ENCODE measurements around the gene OR2A2. TPM values are rescaled to one million over a fixed set of nuclear protein-coding genes. Genes with fewer than 3 reads are reported as not detected.

Gene OR2A2
- total RNA-seq, 4 donors from 2014 or later = not detected

DNA sequence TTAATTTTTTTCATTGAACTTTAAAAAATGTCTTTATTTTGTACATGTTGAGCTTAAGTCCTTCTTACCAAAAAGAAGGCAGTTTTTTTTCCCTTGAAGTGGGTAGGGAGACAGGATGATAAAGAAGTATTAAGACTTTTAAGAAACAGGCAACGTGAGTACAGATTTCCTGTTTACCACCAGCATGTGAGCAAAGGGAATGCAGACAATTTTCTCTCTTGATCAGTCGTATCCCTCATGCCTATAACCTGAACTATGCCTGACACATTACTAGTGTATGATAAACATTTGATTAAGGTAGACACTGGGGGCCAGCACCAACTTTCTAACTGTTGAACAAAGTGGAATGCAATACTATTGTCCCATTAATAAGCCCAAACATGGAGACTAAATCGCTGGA, 8.8 kb upstream of the OR2A2 start:
- TF ChIP-seq, protein P1, sequence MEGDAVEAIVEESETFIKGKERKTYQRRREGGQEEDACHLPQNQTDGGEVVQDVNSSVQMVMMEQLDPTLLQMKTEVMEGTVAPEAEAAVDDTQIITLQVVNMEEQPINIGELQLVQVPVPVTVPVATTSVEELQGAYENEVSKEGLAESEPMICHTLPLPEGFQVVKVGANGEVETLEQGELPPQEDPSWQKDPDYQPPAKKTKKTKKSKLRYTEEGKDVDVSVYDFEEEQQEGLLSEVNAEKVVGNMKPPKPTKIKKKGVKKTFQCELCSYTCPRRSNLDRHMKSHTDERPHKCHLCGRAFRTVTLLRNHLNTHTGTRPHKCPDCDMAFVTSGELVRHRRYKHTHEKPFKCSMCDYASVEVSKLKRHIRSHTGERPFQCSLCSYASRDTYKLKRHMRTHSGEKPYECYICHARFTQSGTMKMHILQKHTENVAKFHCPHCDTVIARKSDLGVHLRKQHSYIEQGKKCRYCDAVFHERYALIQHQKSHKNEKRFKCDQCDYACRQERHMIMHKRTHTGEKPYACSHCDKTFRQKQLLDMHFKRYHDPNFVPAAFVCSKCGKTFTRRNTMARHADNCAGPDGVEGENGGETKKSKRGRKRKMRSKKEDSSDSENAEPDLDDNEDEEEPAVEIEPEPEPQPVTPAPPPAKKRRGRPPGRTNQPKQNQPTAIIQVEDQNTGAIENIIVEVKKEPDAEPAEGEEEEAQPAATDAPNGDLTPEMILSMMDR (IDR thresholded peaks at IDR 0.05) = no peak
- no peak for TF ChIP-seq POLR2A (IDR thresholded peaks at IDR 0.05)
- no peak for TF ChIP-seq EP300 (IDR thresholded peaks at IDR 0.05)
- Histone ChIP-seq H3K4me3 (no peak overlapping the region), H3K27ac (no peak overlapping the region), H3K4me1 (no peaks in the 10 kb centered on the region), H3K36me3 (no peaks in the 10 kb centered on the region), H3K27me3 (no peaks in the 10 kb centered on the region), H3K9me3 (no peaks in the 10 kb centered on the region)
- no peak for DNase-seq (ENCODE audit: low spot score in 2 of 2)
- 54 to 56% methylated on average over 3 of the region's 3 CpGs for WGBS, 2 donors

DNA sequence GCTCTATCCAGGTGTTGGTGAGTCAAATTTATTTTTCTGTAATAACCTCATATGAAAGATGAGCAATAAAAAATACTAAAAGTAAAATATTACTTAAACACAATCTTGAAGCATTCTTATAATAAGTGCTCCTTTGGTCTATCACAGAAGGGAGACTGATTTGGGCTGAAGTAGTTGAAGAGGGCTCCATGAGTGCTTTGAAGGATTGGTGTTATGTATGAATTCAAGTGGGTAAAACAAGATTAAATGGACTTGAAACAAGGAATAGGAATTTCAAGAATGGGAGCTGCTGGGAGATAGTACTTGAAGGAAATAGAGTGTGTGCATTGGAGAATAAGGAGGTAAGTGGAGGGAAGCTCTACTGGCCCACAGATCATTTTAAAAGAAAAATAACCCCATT, 7.3 kb upstream of the OR2A2 start:
- H3K4me3 ChIP-seq = no peak overlapping the region
- TF ChIP-seq POLR2A (IDR thresholded peaks at IDR 0.05) = no peak
- TF ChIP-seq, protein P1 (IDR thresholded peaks at IDR 0.05) = no peak
- TF ChIP-seq EP300 (IDR thresholded peaks at IDR 0.05) = no peak
- no peak overlapping the region for H3K27ac ChIP-seq
- no peaks in the 10 kb centered on the region for H3K9me3 ChIP-seq
- H3K36me3 ChIP-seq = no peaks in the 10 kb centered on the region
- no peak for DNase-seq (ENCODE audit: low spot score in 2 of 2)
- no peaks in the 10 kb centered on the region for H3K4me1 ChIP-seq
- no peaks in the 10 kb centered on the region for H3K27me3 ChIP-seq

DNA sequence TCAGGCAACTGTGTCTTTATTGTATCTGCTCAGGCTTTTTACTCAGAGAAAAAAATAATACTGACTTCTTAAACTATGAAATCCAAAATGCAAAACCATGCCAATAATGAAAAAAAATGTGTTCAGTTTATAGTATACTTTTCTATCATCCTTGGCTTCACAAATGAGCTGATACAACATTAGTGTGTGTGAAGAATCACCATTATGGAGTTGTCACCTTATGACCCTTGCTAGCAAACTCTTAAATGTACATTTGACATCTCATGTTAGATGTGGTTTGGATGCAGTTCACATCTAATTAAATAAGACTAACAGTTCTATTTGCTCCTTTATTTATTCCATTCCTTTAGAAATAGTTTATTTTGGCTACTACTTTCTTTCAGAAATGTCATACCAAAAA, 4.2 kb upstream of the OR2A2 start:
- no peak overlapping the region for H3K4me3 ChIP-seq

DNA sequence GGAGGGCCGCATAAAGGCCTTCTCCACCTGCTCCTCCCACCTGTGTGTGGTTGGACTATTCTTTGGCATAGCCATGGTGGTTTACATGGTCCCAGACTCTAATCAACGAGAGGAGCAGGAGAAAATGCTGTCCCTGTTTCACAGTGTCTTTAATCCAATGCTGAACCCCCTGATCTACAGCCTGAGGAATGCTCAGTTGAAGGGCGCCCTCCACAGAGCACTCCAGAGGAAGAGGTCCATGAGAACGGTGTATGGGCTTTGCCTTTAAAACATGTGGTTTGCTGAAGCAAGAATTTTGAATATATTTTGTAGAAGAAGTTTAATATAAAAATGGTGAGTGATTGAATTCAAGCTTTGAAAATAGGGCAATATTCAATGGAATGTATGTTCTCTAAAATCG, 889 bp downstream of the OR2A2 start:
- no peak overlapping the region for H3K4me3 ChIP-seq
- H3K27me3 ChIP-seq = no peaks in the 10 kb centered on the region
- no peaks in the 10 kb centered on the region for H3K9me3 ChIP-seq
- no peak for DNase-seq (ENCODE audit: low spot score in 2 of 2)
- 89 to 90% methylated on average over 5 of the region's 5 CpGs for WGBS, 2 donors
- H3K27ac ChIP-seq = no peak overlapping the region
- TF ChIP-seq, protein P1 (IDR thresholded peaks at IDR 0.05) = no peak
- TF ChIP-seq POLR2A (IDR thresholded peaks at IDR 0.05) (no peak), EP300 (IDR thresholded peaks at IDR 0.05) (no peak)
- no peaks in the 10 kb centered on the region for H3K36me3 ChIP-seq
- no peaks in the 10 kb centered on the region for H3K4me1 ChIP-seq

More for the DNA sequence above, 4.2 kb upstream of the OR2A2 start:
- Histone ChIP-seq H3K36me3 (no peaks in the 10 kb centered on the region), H3K27ac (no peak overlapping the region), H3K4me1 (no peaks in the 10 kb centered on the region), H3K9me3 (no peaks in the 10 kb centered on the region), H3K27me3 (no peaks in the 10 kb centered on the region)
- TF ChIP-seq, protein P1 (IDR thresholded peaks at IDR 0.05) = no peak
- TF ChIP-seq POLR2A (IDR thresholded peaks at IDR 0.05) (no peak), EP300 (IDR thresholded peaks at IDR 0.05) (no peak)
- no peak for DNase-seq (ENCODE audit: low spot score in 2 of 2)

DNA sequence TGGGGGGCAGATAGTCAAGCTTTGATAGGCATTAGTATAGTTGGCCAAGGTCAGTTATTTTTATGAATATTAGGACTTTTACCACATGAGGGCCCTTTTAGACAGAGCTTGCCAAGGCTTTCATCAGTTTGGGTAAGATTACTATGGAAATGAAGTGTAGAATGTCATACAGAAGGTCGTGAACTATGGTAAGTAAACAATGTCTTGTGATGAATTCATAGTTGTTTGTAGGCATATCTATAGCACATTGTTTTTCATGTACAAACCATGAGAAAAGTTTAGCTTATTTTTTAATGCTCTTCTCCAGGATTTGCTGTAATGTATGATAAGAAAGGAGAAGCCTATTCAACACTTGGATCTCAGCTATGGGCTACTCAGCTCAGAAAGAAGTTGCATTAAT, 4.3 kb downstream of the OR2A2 start:
- TF ChIP-seq, protein P1 (IDR thresholded peaks at IDR 0.05) = no peak
- no peak for TF ChIP-seq EP300 (IDR thresholded peaks at IDR 0.05)
- no peak for TF ChIP-seq POLR2A (IDR thresholded peaks at IDR 0.05)
- no peaks in the 10 kb centered on the region for H3K4me1 ChIP-seq
- no peak for DNase-seq (ENCODE audit: low spot score in 2 of 2)
- no peaks in the 10 kb centered on the region for H3K27me3 ChIP-seq
- no peak overlapping the region for H3K27ac ChIP-seq
- H3K9me3 ChIP-seq = no peaks in the 10 kb centered on the region
- 42 to 44% methylated on average over 1 of the region's 1 CpG for WGBS, 2 donors
- H3K36me3 ChIP-seq = no peaks in the 10 kb centered on the region
- H3K4me3 ChIP-seq = no peak overlapping the region

Data from tibial nerve (tissue), 4 donors.